A549 (cell line): ENCODE results near the gene SIPA1. TPM values are rescaled to one million over a fixed set of nuclear protein-coding genes. Genes with fewer than 3 reads are reported as not detected.

Source experiments
- ATAC-seq, 2 experiments: fragments of 200-7000 bp in 1 of 2; fragments of >200 bp in 1 of 2; cut with Nextera tagmentation in 1 of 2; cut with Tn5 transposase in 1 of 2; 3 replicates each; pipeline versions ENCODE4 v1.8.0 to v1.9.1; 2018 to 2020; ENCODE audit warnings: mild to moderate bottlenecking in 1 of 2, moderate library complexity in 1 of 2
- CTCF ChIA-PET: fragments of 300-600 bp; sonication (Branson Sonifier 250); formaldehyde crosslinking; extraction: SDS; loops from one replicate; lab custom pipeline; 2021; ENCODE audit warnings: antibody characterized with exemption, inconsistent platforms; lab: Yijun Ruan, JAX
- POLR2A ChIA-PET: fragments of 350-600 bp; formaldehyde crosslinking; extraction: SDS; loops from one replicate; lab custom pipeline; 2021; ENCODE audit warnings: antibody characterized with exemption, inconsistent platforms; lab: Yijun Ruan, JAX
- DNase-seq, 2 experiments: peaks; one replicate each; pipeline versions ENCODE4 v3.0.0 to v3.0.0-alpha.2; 2011 to 2016; ENCODE audit warnings: low read depth in 1 of 2, low spot score in 1 of 2
- FAIRE-seq: peaks from 2 replicates; lab custom pipeline; 2011; peaks lifted over from hg19 to GRCh38; lab: Jason Lieb, UNC
- H3K27ac ChIP-seq, 2 experiments: fragments of >200 bp; sonication (Bioruptor Twin); formaldehyde crosslinking; 3 replicates each; pipeline ENCODE4 v1.5.1; 2016 to 2017
- H3K4me1 ChIP-seq: fragments of >200 bp; sonication (Bioruptor Twin); formaldehyde crosslinking; 3 replicates; pipeline ENCODE4 v1.6.1; 2016
- H3K4me2 ChIP-seq: fragments of >200 bp; sonication (Bioruptor Twin); formaldehyde crosslinking; 3 replicates; pipeline ENCODE4 v1.6.1; 2016
- H3K4me3 ChIP-seq: fragments of >200 bp; sonication (Bioruptor Twin); formaldehyde crosslinking; 3 replicates; pipeline ENCODE4 v1.5.1; 2016
- H3K9me3 ChIP-seq: fragments of >200 bp; sonication (Bioruptor Twin); formaldehyde crosslinking; 3 replicates; pipeline ENCODE4 v1.6.1; 2016
- CBX8 ChIP-seq: fragments of 200-600 bp; sonication (generic); IDR thresholded peaks from 2 replicates; pipeline ENCODE4 v1.6.1; 2016
- CHD4 ChIP-seq: fragments of 200-600 bp; sonication (generic); IDR thresholded peaks from 2 replicates; pipeline ENCODE4 v1.6.1; 2016; ENCODE audit warnings: antibody characterized with exemption, mild to moderate bottlenecking, borderline replicate concordance
- EP300 ChIP-seq, 2 experiments: fragments of >200 bp; sonication (Bioruptor Twin); formaldehyde crosslinking; IDR thresholded peaks; 2 replicates in 1 of 2; 3 replicates in 1 of 2; pipeline ENCODE4 v1.6.1; 2016 to 2017
- FOSL2 ChIP-seq, 2 experiments: fragments of 450-650 bp in 1 of 2; fragments of >200 bp in 1 of 2; sonication (Bioruptor Twin) in 1 of 2; formaldehyde crosslinking; IDR thresholded peaks; 2 replicates each; pipeline versions ENCODE4 v1.5.0 to v1.6.1; 2016 to 2020; ENCODE audit warnings: mild to moderate bottlenecking in 1 of 2, moderate library complexity in 1 of 2
- HEYL ChIP-seq: fragments of 250-450 bp; sonication (Bioruptor Pico); IDR thresholded peaks from 2 replicates; pipeline ENCODE4 v1.8.0; 2021; ENCODE audit warnings: mild to moderate bottlenecking, moderate library complexity
- HOXA7 ChIP-seq: fragments of 250-450 bp; sonication (Bioruptor Pico); IDR thresholded peaks from 2 replicates; pipeline ENCODE4 v1.5.0; 2020; ENCODE audit warnings: mild to moderate bottlenecking, moderate library complexity
- HOXB13 ChIP-seq: fragments of 250-450 bp; sonication (Bioruptor Pico); IDR thresholded peaks from 2 replicates; pipeline ENCODE4 v1.5.0; 2020; ENCODE audit warnings: low read depth, mild to moderate bottlenecking, moderate library complexity
- HOXB5 ChIP-seq: fragments of 250-450 bp; sonication (Bioruptor Pico); IDR thresholded peaks from 2 replicates; pipeline ENCODE4 v1.5.0; 2020; ENCODE audit warnings: mild to moderate bottlenecking, moderate library complexity
- JUN ChIP-seq, 2 experiments: fragments of >200 bp; sonication (Bioruptor Twin); formaldehyde crosslinking; IDR thresholded peaks; 2 replicates in 1 of 2; 3 replicates in 1 of 2; pipeline ENCODE4 v1.6.1; 2016 to 2017
- JUNB ChIP-seq: fragments of >200 bp; sonication (Bioruptor Twin); formaldehyde crosslinking; IDR thresholded peaks from 2 replicates; pipeline ENCODE4 v1.6.1; 2016
- KDM1A ChIP-seq: fragments of 200-600 bp; sonication (generic); IDR thresholded peaks from 2 replicates; pipeline ENCODE4 v1.6.1; 2016; ENCODE audit warnings: low read depth, mild to moderate bottlenecking
- KDM5A ChIP-seq: fragments of 200-600 bp; sonication (generic); IDR thresholded peaks from 2 replicates; pipeline ENCODE4 v1.6.1; 2016; ENCODE audit warnings: antibody characterized with exemption, mild to moderate bottlenecking
- MAFK ChIP-seq: fragments of 450-650 bp; IDR thresholded peaks from 2 replicates; pipeline ENCODE4 v1.6.1; 2014; ENCODE audit not compliant: partially characterized antibody
- NPAS2 ChIP-seq: fragments of 250-450 bp; sonication (Bioruptor Pico); IDR thresholded peaks from 2 replicates; pipeline ENCODE4 v1.8.0; 2022; ENCODE audit warnings: mild to moderate bottlenecking, moderate library complexity, borderline replicate concordance
- PHF8 ChIP-seq: fragments of 200-600 bp; sonication (generic); IDR thresholded peaks from 2 replicates; pipeline ENCODE4 v1.6.1; 2016; ENCODE audit warnings: low read depth, mild to moderate bottlenecking, antibody characterized with exemption, moderate library complexity, borderline replicate concordance
- POLR2AphosphoS2 ChIP-seq: conservative IDR thresholded peaks from 2 replicates; pipeline ENCODE4 v1.6.1; 2012; ENCODE audit warnings: low read length, improper control_type of control experiment, inconsistent platforms
- RCOR1 ChIP-seq: fragments of 150-350 bp; IDR thresholded peaks from 2 replicates; pipeline ENCODE4 v1.6.1; 2014; ENCODE audit warnings: antibody characterized with exemption, low read length, low read depth
- RFX5 ChIP-seq: fragments of 450-650 bp; IDR thresholded peaks from 2 replicates; pipeline ENCODE4 v1.7.1; 2014; ENCODE audit warnings: antibody characterized with exemption, mild to moderate bottlenecking, moderate library complexity
- ZFP36 ChIP-seq: fragments of 450-650 bp; IDR thresholded peaks from 2 replicates; pipeline ENCODE4 v1.6.1; 2014; ENCODE audit warnings: borderline replicate concordance; ENCODE audit not compliant: partially characterized antibody
- ZNF302 ChIP-seq: fragments of 250-450 bp; sonication (Bioruptor Pico); IDR thresholded peaks from 2 replicates; pipeline ENCODE4 v1.9.0; 2021; ENCODE audit warnings: inconsistent platforms, mild to moderate bottlenecking, moderate library complexity
- WGBS: methylation state at CpG from one replicate; pipeline ENCODE4 v1.1.6; 2017; ENCODE audit errors: missing lambda C conversion rate; 5-methylcytosine and 5-hydroxymethylcytosine counted together
- polyA plus RNA-seq, 4 experiments: library from polyadenylated mRNA; depleted of rRNA in 3 of 4; stranded (reverse); fragments of >200 nt; fragmentation: RNase III in 1 of 4; extraction: RNeasy Plus Mini Kit Qiagen cat#74134 plus additional on column Dnase treatment in 1 of 4; gene quantifications; 2 replicates in 3 of 4; 3 replicates in 1 of 4; pipeline ENCODE4 v1.2.3, GENCODE V29; 2011 to 2017
- small RNA-seq, 6 experiments: library from RNA; depleted of rRNA; stranded (forward); fragments of <200 nt; gene quantifications; one replicate each; pipeline ENCODE3, GENCODE V24; 2012
- TF ChIP-seq, protein P1 (sequence below): fragments of >200 bp; sonication (Bioruptor Twin); formaldehyde crosslinking; IDR thresholded peaks from 3 replicates; pipeline ENCODE4 v1.5.1; 2016
- TF ChIP-seq, protein P2 (sequence below): IDR thresholded peaks from 2 replicates; pipeline ENCODE4 v1.6.1; 2012
- TF ChIP-seq, protein P3 (sequence below): fragments of 450-650 bp; IDR thresholded peaks from 2 replicates; pipeline ENCODE4 v1.6.1; 2014; ENCODE audit warnings: antibody characterized with exemption

SIPA1 gene
- polyA plus RNA-seq, 2 of the 4 experiments (the other 2 are of a cell fraction): 9.9 to 17.4 TPM

DNA sequence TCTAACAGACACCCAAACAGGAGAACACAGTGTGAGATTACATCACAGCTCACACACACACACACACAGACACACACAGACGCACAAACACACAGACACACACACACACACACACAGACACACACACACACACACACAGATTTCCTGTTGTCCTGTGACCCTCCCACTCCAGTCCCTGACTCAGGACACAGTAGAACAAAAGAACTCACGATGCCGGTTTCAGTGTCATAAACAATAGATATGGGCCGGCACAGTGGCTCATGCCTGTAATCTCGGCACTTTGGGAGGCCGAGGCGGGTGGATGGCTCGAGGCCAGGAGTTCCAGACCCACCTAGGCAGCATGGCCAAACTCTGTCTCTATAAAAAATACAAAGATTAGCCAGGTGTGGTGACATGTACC is 60.3 kb downstream of the SIPA1 start:
- H3K27ac ChIP-seq: no peak overlapping the region
- no peak overlapping the region for H3K4me3 ChIP-seq
- ATAC-seq (no peak), DNase-seq (no peak), FAIRE-seq (no peak)
- POLR2A ChIA-PET: no interaction called here
- CTCF ChIA-PET: no interaction called here
- no peak overlapping the region for H3K4me2 ChIP-seq
- H3K9me3 ChIP-seq: no peaks in the 10 kb centered on the region
- 53% methylated on average over 8 of the region's 8 CpGs for WGBS
- no peaks in the 10 kb centered on the region for H3K4me1 ChIP-seq
- TF ChIP-seq JUN (IDR thresholded peaks at IDR 0.05): no peak
- TF ChIP-seq KDM5A: no peak
- TF ChIP-seq POLR2AphosphoS2: no peak
- TF ChIP-seq HOXB13 (CRISPR knock-in tag): no peak
- no peak for TF ChIP-seq FOSL2 (IDR thresholded peaks at IDR 0.05)
- no peak for TF ChIP-seq FOSL2 (CRISPR knock-in tag; IDR thresholded peaks at IDR 0.05)
- TF ChIP-seq RCOR1: no peak
- no peak for TF ChIP-seq KDM1A
- TF ChIP-seq, protein P1, sequence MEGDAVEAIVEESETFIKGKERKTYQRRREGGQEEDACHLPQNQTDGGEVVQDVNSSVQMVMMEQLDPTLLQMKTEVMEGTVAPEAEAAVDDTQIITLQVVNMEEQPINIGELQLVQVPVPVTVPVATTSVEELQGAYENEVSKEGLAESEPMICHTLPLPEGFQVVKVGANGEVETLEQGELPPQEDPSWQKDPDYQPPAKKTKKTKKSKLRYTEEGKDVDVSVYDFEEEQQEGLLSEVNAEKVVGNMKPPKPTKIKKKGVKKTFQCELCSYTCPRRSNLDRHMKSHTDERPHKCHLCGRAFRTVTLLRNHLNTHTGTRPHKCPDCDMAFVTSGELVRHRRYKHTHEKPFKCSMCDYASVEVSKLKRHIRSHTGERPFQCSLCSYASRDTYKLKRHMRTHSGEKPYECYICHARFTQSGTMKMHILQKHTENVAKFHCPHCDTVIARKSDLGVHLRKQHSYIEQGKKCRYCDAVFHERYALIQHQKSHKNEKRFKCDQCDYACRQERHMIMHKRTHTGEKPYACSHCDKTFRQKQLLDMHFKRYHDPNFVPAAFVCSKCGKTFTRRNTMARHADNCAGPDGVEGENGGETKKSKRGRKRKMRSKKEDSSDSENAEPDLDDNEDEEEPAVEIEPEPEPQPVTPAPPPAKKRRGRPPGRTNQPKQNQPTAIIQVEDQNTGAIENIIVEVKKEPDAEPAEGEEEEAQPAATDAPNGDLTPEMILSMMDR: no peak
- TF ChIP-seq CHD4: no peak
- no peak for TF ChIP-seq HEYL (CRISPR knock-in tag)
- TF ChIP-seq NPAS2 (CRISPR knock-in tag): no peak
- no peak for TF ChIP-seq HOXB5

- no peak for TF ChIP-seq RFX5
- TF ChIP-seq EP300 (IDR thresholded peaks at IDR 0.05): no peak
- no peak for TF ChIP-seq PHF8
- no peak for TF ChIP-seq CHD4
- TF ChIP-seq, protein P2, sequence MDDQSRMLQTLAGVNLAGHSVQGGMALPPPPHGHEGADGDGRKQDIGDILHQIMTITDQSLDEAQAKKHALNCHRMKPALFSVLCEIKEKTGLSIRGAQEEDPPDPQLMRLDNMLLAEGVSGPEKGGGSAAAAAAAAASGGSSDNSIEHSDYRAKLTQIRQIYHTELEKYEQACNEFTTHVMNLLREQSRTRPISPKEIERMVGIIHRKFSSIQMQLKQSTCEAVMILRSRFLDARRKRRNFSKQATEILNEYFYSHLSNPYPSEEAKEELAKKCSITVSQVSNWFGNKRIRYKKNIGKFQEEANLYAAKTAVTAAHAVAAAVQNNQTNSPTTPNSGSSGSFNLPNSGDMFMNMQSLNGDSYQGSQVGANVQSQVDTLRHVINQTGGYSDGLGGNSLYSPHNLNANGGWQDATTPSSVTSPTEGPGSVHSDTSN: no peak
- no peak for TF ChIP-seq MAFK
- TF ChIP-seq HOXA7 (CRISPR knock-in tag): no peak
- TF ChIP-seq ZNF302 (CRISPR knock-in tag): no peak
- TF ChIP-seq CBX8: no peak
- no peak for TF ChIP-seq ZFP36
- H3K4me3 ChIP-seq: no peak overlapping the region
- no peak overlapping the region for H3K4me2 ChIP-seq
- H3K27ac ChIP-seq: no peak overlapping the region
- WGBS: 37% methylated on average over 7 of the region's 7 CpGs
- H3K9me3 ChIP-seq: no peaks in the 10 kb centered on the region
- ATAC-seq: no peak; a peak in 1 of 6 replicates
- no peaks in the 10 kb centered on the region for H3K4me1 ChIP-seq
- POLR2A ChIA-PET: no interaction called here
- CTCF ChIA-PET: interaction anchor here (0.5 to 1.4 kb wide), 3 partner anchors 12 to 185 kb away, joined by 3 to 4 read pairs (median 3); no protein-coding TSS in a partner anchor
- no peak for DNase-seq
- FAIRE-seq: no peak
These were observed 61.4 kb downstream of the SIPA1 start for GRCh38 chr11:65699306-65699705.

- no peak for ATAC-seq
- no peak for DNase-seq
These were observed 62.5 kb downstream of the SIPA1 start for GRCh38 chr11:65700399-65700798.

More at GRCh38 chr11:65700399-65700798, 62.5 kb downstream of the SIPA1 start:
- H3K27ac ChIP-seq: no peak overlapping the region
- no peak overlapping the region for H3K4me3 ChIP-seq
- 30% methylated on average over 3 of the region's 3 CpGs for WGBS
- POLR2A ChIA-PET: no interaction called here
- H3K4me1 ChIP-seq: no peaks in the 10 kb centered on the region
- no peak overlapping the region for H3K4me2 ChIP-seq
- TF ChIP-seq, protein P3, sequence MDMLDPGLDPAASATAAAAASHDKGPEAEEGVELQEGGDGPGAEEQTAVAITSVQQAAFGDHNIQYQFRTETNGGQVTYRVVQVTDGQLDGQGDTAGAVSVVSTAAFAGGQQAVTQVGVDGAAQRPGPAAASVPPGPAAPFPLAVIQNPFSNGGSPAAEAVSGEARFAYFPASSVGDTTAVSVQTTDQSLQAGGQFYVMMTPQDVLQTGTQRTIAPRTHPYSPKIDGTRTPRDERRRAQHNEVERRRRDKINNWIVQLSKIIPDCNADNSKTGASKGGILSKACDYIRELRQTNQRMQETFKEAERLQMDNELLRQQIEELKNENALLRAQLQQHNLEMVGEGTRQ: no peak
- no peak for TF ChIP-seq JUNB
- TF ChIP-seq, all 56 proteins: peak for 0
- CTCF ChIA-PET: interaction anchor here (0.7 to 1.4 kb wide), 5 partner anchors 11 to 381 kb away, joined by 3 to 8 read pairs (median 4); partner anchors contain the start of gene RNASEH2C
- no peaks in the 10 kb centered on the region for H3K9me3 ChIP-seq
- no peak for FAIRE-seq

Small RNAs within 50 kb of the gene (small RNA-seq; reads per million reads assigned to genes)
- gene MIR4489 (0 reads per million in 6 experiments), gene MIR4690 (0 to 4.4 (median 1.3) reads per million in 6 experiments), gene RN7SL309P (0 reads per million in 6 experiments)

Other genes starting within 250 kb of the SIPA1 start
- 181 and 314 TPM in 2 replicates for gene NEAT1, start 215.3 kb upstream of the SIPA1 start, polyA plus RNA-seq (2011; rRNA removed)
- 1,009 to 1,407 TPM (median 1,223 TPM) in 3 replicates for gene NEAT1, start 215.3 kb upstream of the SIPA1 start, polyA plus RNA-seq (2017; fragmentation: RNase III; extraction: RNeasy Plus Mini Kit Qiagen cat#74134 plus additional on column Dnase treatment)
- 1,041 and 1,340 TPM in 2 replicates for gene MALAT1, start 139.1 kb upstream of the SIPA1 start, polyA plus RNA-seq (2011; rRNA removed)
- gene MALAT1, start 139.1 kb upstream of the SIPA1 start, polyA plus RNA-seq (2017; fragmentation: RNase III; extraction: RNeasy Plus Mini Kit Qiagen cat#74134 plus additional on column Dnase treatment): 167 to 203 TPM (median 188 TPM) in 3 replicates
- gene SCYL1, start 113.0 kb upstream of the SIPA1 start, polyA plus RNA-seq (2011; rRNA removed): 30.8 and 33.6 TPM in 2 replicates
- 41.8 to 46.8 TPM (median 45.9 TPM) in 3 replicates for gene SCYL1, start 113.0 kb upstream of the SIPA1 start, polyA plus RNA-seq (2017; fragmentation: RNase III; extraction: RNeasy Plus Mini Kit Qiagen cat#74134 plus additional on column Dnase treatment)
- gene LTBP3, start 79.7 kb upstream of the SIPA1 start, polyA plus RNA-seq (2011; rRNA removed): 28.6 and 39.9 TPM in 2 replicates
- gene LTBP3, start 79.7 kb upstream of the SIPA1 start, polyA plus RNA-seq (2017; fragmentation: RNase III; extraction: RNeasy Plus Mini Kit Qiagen cat#74134 plus additional on column Dnase treatment): 107 to 134 TPM (median 123 TPM) in 3 replicates
- gene ZNRD2, start 67.6 kb upstream of the SIPA1 start, polyA plus RNA-seq (2011; rRNA removed): 28.2 and 32.3 TPM in 2 replicates
- gene ZNRD2, start 67.6 kb upstream of the SIPA1 start, polyA plus RNA-seq (2017; fragmentation: RNase III; extraction: RNeasy Plus Mini Kit Qiagen cat#74134 plus additional on column Dnase treatment): 66.1 to 68.2 TPM (median 68.1 TPM) in 3 replicates
- gene FAM89B, start 65.6 kb upstream of the SIPA1 start, polyA plus RNA-seq (2011; rRNA removed): 13.5 and 16.9 TPM in 2 replicates
- gene FAM89B, start 65.6 kb upstream of the SIPA1 start, polyA plus RNA-seq (2017; fragmentation: RNase III; extraction: RNeasy Plus Mini Kit Qiagen cat#74134 plus additional on column Dnase treatment): 18.6 to 23.9 TPM (median 23.1 TPM) in 3 replicates
- 11.6 and 13.8 TPM in 2 replicates for gene EHBP1L1, start 62.0 kb upstream of the SIPA1 start, polyA plus RNA-seq (2011; rRNA removed)
- 39.8 to 46.0 TPM (median 43.8 TPM) in 3 replicates for gene EHBP1L1, start 62.0 kb upstream of the SIPA1 start, polyA plus RNA-seq (2017; fragmentation: RNase III; extraction: RNeasy Plus Mini Kit Qiagen cat#74134 plus additional on column Dnase treatment)
- gene KCNK7, start 42.3 kb upstream of the SIPA1 start, polyA plus RNA-seq (2011; rRNA removed): 0.11 and 0.13 TPM in 2 replicates
- gene KCNK7, start 42.3 kb upstream of the SIPA1 start, polyA plus RNA-seq (2017; fragmentation: RNase III; extraction: RNeasy Plus Mini Kit Qiagen cat#74134 plus additional on column Dnase treatment): 0.49 to 0.50 TPM (median 0.50 TPM) in 3 replicates
- 16.7 and 18.1 TPM in 2 replicates for gene MAP3K11, start 23.9 kb upstream of the SIPA1 start, polyA plus RNA-seq (2011; rRNA removed)
- gene MAP3K11, start 23.9 kb upstream of the SIPA1 start, polyA plus RNA-seq (2017; fragmentation: RNase III; extraction: RNeasy Plus Mini Kit Qiagen cat#74134 plus additional on column Dnase treatment): 30.9 to 34.9 TPM (median 34.5 TPM) in 3 replicates
- 14.2 and 17.2 TPM in 2 replicates for gene PCNX3, start 22.3 kb upstream of the SIPA1 start, polyA plus RNA-seq (2011; rRNA removed)
- gene PCNX3, start 22.3 kb upstream of the SIPA1 start, polyA plus RNA-seq (2017; fragmentation: RNase III; extraction: RNeasy Plus Mini Kit Qiagen cat#74134 plus additional on column Dnase treatment): 26.6 to 30.8 TPM (median 29.7 TPM) in 3 replicates
- gene RELA, start 24.8 kb downstream of the SIPA1 start, polyA plus RNA-seq (2011; rRNA removed): 28.9 and 31.8 TPM in 2 replicates
- gene RELA, start 24.8 kb downstream of the SIPA1 start, polyA plus RNA-seq (2017; fragmentation: RNase III; extraction: RNeasy Plus Mini Kit Qiagen cat#74134 plus additional on column Dnase treatment): 50.7 to 55.8 TPM (median 55.1 TPM) in 3 replicates
- gene KAT5, start 74.2 kb downstream of the SIPA1 start, polyA plus RNA-seq (2011; rRNA removed): 25.8 and 34.6 TPM in 2 replicates
- 39.8 to 44.7 TPM (median 41.2 TPM) in 3 replicates for gene KAT5, start 74.2 kb downstream of the SIPA1 start, polyA plus RNA-seq (2017; fragmentation: RNase III; extraction: RNeasy Plus Mini Kit Qiagen cat#74134 plus additional on column Dnase treatment)
- gene RNASEH2C, start 82.7 kb downstream of the SIPA1 start, polyA plus RNA-seq (2011; rRNA removed): 15.1 and 15.8 TPM in 2 replicates
- gene RNASEH2C, start 82.7 kb downstream of the SIPA1 start, polyA plus RNA-seq (2017; fragmentation: RNase III; extraction: RNeasy Plus Mini Kit Qiagen cat#74134 plus additional on column Dnase treatment): 36.4 to 39.3 TPM (median 36.9 TPM) in 3 replicates
- gene AP5B1, start 142.9 kb downstream of the SIPA1 start, polyA plus RNA-seq (2011; rRNA removed): 5.2 and 5.8 TPM in 2 replicates
- gene AP5B1, start 142.9 kb downstream of the SIPA1 start, polyA plus RNA-seq (2017; fragmentation: RNase III; extraction: RNeasy Plus Mini Kit Qiagen cat#74134 plus additional on column Dnase treatment): 9.0 to 10.2 TPM (median 9.2 TPM) in 3 replicates
- not detected in 2 replicates for gene OVOL1, start 149.0 kb downstream of the SIPA1 start, polyA plus RNA-seq (2011; rRNA removed)
- gene OVOL1, start 149.0 kb downstream of the SIPA1 start, polyA plus RNA-seq (2017; fragmentation: RNase III; extraction: RNeasy Plus Mini Kit Qiagen cat#74134 plus additional on column Dnase treatment): not detected in 3 replicates
- not detected in 2 replicates for gene SNX32, start 195.9 kb downstream of the SIPA1 start, polyA plus RNA-seq (2011; rRNA removed)
- gene SNX32, start 195.9 kb downstream of the SIPA1 start, polyA plus RNA-seq (2017; fragmentation: RNase III; extraction: RNeasy Plus Mini Kit Qiagen cat#74134 plus additional on column Dnase treatment): 0.04 to 0.08 TPM (median 0.05 TPM) in 3 replicates
- gene CFL1, start 220.1 kb downstream of the SIPA1 start, polyA plus RNA-seq (2011; rRNA removed): 1,346 and 1,591 TPM in 2 replicates
- 1,780 to 1,825 TPM (median 1,795 TPM) in 3 replicates for gene CFL1, start 220.1 kb downstream of the SIPA1 start, polyA plus RNA-seq (2017; fragmentation: RNase III; extraction: RNeasy Plus Mini Kit Qiagen cat#74134 plus additional on column Dnase treatment)
- gene MUS81, start 222.3 kb downstream of the SIPA1 start, polyA plus RNA-seq (2011; rRNA removed): 27.8 and 30.5 TPM in 2 replicates
- gene MUS81, start 222.3 kb downstream of the SIPA1 start, polyA plus RNA-seq (2017; fragmentation: RNase III; extraction: RNeasy Plus Mini Kit Qiagen cat#74134 plus additional on column Dnase treatment): 33.4 to 34.9 TPM (median 34.2 TPM) in 3 replicates
- 0.89 and 1.3 TPM in 2 replicates for gene EFEMP2, start 234.7 kb downstream of the SIPA1 start, polyA plus RNA-seq (2011; rRNA removed)
- 0.98 to 1.5 TPM (median 1.4 TPM) in 3 replicates for gene EFEMP2, start 234.7 kb downstream of the SIPA1 start, polyA plus RNA-seq (2017; fragmentation: RNase III; extraction: RNeasy Plus Mini Kit Qiagen cat#74134 plus additional on column Dnase treatment)
- gene CTSW, start 241.7 kb downstream of the SIPA1 start, polyA plus RNA-seq (2011; rRNA removed): not detected in 2 replicates
- not detected in 3 replicates for gene CTSW, start 241.7 kb downstream of the SIPA1 start, polyA plus RNA-seq (2017; fragmentation: RNase III; extraction: RNeasy Plus Mini Kit Qiagen cat#74134 plus additional on column Dnase treatment)